IMR-90 (cell line): ENCODE data around the gene COX7A2L. TPM values are rescaled to one million over a fixed set of nuclear protein-coding genes. Genes with fewer than 3 reads are reported as not detected.

Experiments used
- ATAC-seq: fragments of 200-7000 bp; cut with Tn5 transposase; 2 replicates; pipeline ENCODE4 v1.9.1; 2020; ENCODE audit warnings: low read depth, mild to moderate bottlenecking, moderate library complexity
- BruUV-seq: library from RNA; stranded (reverse); fragments of 400-500 nt; replicated peaks from 2 replicates; lab custom pipeline; 2021; lab: Mats Ljungman, UMichigan
- CTCF ChIA-PET: fragments of 300-600 bp; formaldehyde crosslinking; extraction: SDS; loops from one replicate; lab custom pipeline; 2021; ENCODE audit warnings: antibody characterized with exemption; lab: Yijun Ruan, JAX
- POLR2A ChIA-PET: fragments of 300-600 bp; sonication (Branson Sonifier 250); formaldehyde crosslinking; loops from one replicate; lab custom pipeline; 2022; ENCODE audit warnings: antibody characterized with exemption; ENCODE audit not compliant: unreplicated experiment; lab: Charles Lee
- DNase-seq: peaks from one replicate; pipeline ENCODE4 v3.0.0; 2013
- H2AFZ ChIP-seq: replicated peaks from 2 replicates; pipeline ENCODE3; 2013; ENCODE audit warnings: low read length, mild to moderate bottlenecking; ENCODE audit not compliant: poor library complexity
- H2AK5ac ChIP-seq: 2 replicates; pipeline ENCODE4 v1.6.1; 2013; ENCODE audit warnings: low read depth, low read length, inconsistent platforms
- H2AK9ac ChIP-seq: replicated peaks from 2 replicates; pipeline ENCODE3; 2013; ENCODE audit warnings: mild to moderate bottlenecking, low read depth, low read length, moderate library complexity; ENCODE audit not compliant: poor library complexity
- H2BK120ac ChIP-seq: 2 replicates; pipeline ENCODE4 v1.6.1; 2013; ENCODE audit warnings: low read depth, low read length, inconsistent platforms
- H2BK15ac ChIP-seq: 3 replicates; pipeline ENCODE4 v1.6.1; 2013; ENCODE audit warnings: low read depth, low read length, inconsistent platforms
- H2BK20ac ChIP-seq: 2 replicates; pipeline ENCODE4 v1.6.1; 2013; ENCODE audit warnings: low read depth, mild to moderate bottlenecking, inconsistent platforms, low read length, moderate library complexity
- H2BK5ac ChIP-seq: 2 replicates; pipeline ENCODE4 v1.6.1; 2013; ENCODE audit warnings: mild to moderate bottlenecking, low read depth, low read length, inconsistent platforms; ENCODE audit not compliant: poor library complexity, severe bottlenecking
- H3K14ac ChIP-seq: replicated peaks from 2 replicates; pipeline ENCODE4 v1.6.1; 2013; ENCODE audit warnings: low read depth, low read length, inconsistent platforms
- H3K18ac ChIP-seq: 2 replicates; pipeline ENCODE4 v1.6.1; 2013; ENCODE audit warnings: low read depth, low read length, control low read depth
- H3K23ac ChIP-seq: 2 replicates; pipeline ENCODE4 v1.6.1; 2013; ENCODE audit warnings: low read depth, low read length, inconsistent platforms
- H3K27ac ChIP-seq: 2 replicates; pipeline ENCODE4 v1.5.1; 2013; ENCODE audit warnings: mild to moderate bottlenecking, control low read depth, low read length; ENCODE audit not compliant: insufficient read depth
- H3K27me3 ChIP-seq: 2 replicates; pipeline ENCODE4 v1.6.1; 2013; ENCODE audit warnings: low read length; ENCODE audit not compliant: control insufficient read depth, insufficient read depth
- H3K36me3 ChIP-seq: 2 replicates; pipeline ENCODE4 v1.6.1; 2013; ENCODE audit warnings: low read length, mixed read lengths; ENCODE audit not compliant: control insufficient read depth, insufficient read depth
- H3K4ac ChIP-seq: 2 replicates; pipeline ENCODE4 v1.6.1; 2013; ENCODE audit warnings: low read depth, low read length, inconsistent platforms
- H3K4me1 ChIP-seq: 2 replicates; pipeline ENCODE4 v1.6.1; 2013; ENCODE audit warnings: low read length, mixed read lengths; ENCODE audit not compliant: control insufficient read depth, insufficient read depth
- H3K4me2 ChIP-seq: 2 replicates; pipeline ENCODE4 v1.6.1; 2013; ENCODE audit warnings: low read depth, mild to moderate bottlenecking, control low read depth, low read length, moderate library complexity
- H3K4me3 ChIP-seq: 2 replicates; pipeline ENCODE4 v1.5.1; 2013; ENCODE audit warnings: low read depth, mild to moderate bottlenecking, control low read depth, low read length, moderate library complexity; ENCODE audit not compliant: insufficient read depth
- H3K56ac ChIP-seq: 2 replicates; pipeline ENCODE4 v1.6.1; 2013; ENCODE audit warnings: low read length, inconsistent platforms; ENCODE audit not compliant: insufficient read depth; ENCODE audit errors: extremely low read depth
- H3K79me1 ChIP-seq, 2 experiments: 2 replicates each; pipeline ENCODE4 v1.6.1; 2013; ENCODE audit warnings: low read length in 2 of 2, inconsistent platforms in 1 of 2, low read depth in 1 of 2
- H3K9ac ChIP-seq: 2 replicates; pipeline ENCODE4 v1.6.1; 2013; ENCODE audit warnings: low read depth, low read length, control low read depth
- H3K9me1 ChIP-seq: 2 replicates; pipeline ENCODE4 v1.6.1; 2013; ENCODE audit warnings: low read length, inconsistent platforms; ENCODE audit not compliant: insufficient read depth
- H3K9me3 ChIP-seq: 2 replicates; pipeline ENCODE4 v1.6.1; 2013; ENCODE audit warnings: low read length; ENCODE audit not compliant: control insufficient read depth, insufficient read depth
- H4K20me1 ChIP-seq: 2 replicates; pipeline ENCODE4 v1.6.1; 2013; ENCODE audit warnings: low read length, inconsistent platforms; ENCODE audit not compliant: insufficient read depth
- H4K5ac ChIP-seq: 2 replicates; pipeline ENCODE4 v1.6.1; 2013; ENCODE audit warnings: mild to moderate bottlenecking, low read depth, low read length, control low read depth
- H4K8ac ChIP-seq, 2 experiments: 2 replicates each; pipeline ENCODE4 v1.6.1; 2013; ENCODE audit warnings: low read depth in 2 of 2, low read length in 2 of 2, control low read depth in 1 of 2, inconsistent platforms in 1 of 2
- H4K91ac ChIP-seq: 2 replicates; pipeline ENCODE4 v1.6.1; 2013; ENCODE audit warnings: low read depth, low read length, inconsistent platforms; ENCODE audit not compliant: insufficient read depth
- BHLHE40 ChIP-seq: fragments of 150-350 bp; IDR thresholded peaks from 2 replicates; pipeline ENCODE4 v1.6.1; 2016; ENCODE audit warnings: mild to moderate bottlenecking, low read depth, low read length
- CEBPB ChIP-seq: IDR thresholded peaks from 2 replicates; pipeline ENCODE4 v1.6.1; 2012; ENCODE audit warnings: low read depth, low read length, improper control_type of control experiment
- CHD1 ChIP-seq: IDR thresholded peaks from 2 replicates; pipeline ENCODE4 v1.6.1; 2012; ENCODE audit warnings: low read depth, low read length, improper control_type of control experiment
- ELK1 ChIP-seq: fragments of 150-350 bp; IDR thresholded peaks from 2 replicates; pipeline ENCODE4 v1.6.1; 2016; ENCODE audit warnings: low read depth, mild to moderate bottlenecking, low read length, moderate library complexity, borderline replicate concordance
- FOS ChIP-seq: fragments of 150-350 bp; IDR thresholded peaks from 2 replicates; pipeline ENCODE4 v1.6.1; 2016; ENCODE audit warnings: low read depth, low read length
- MAFK ChIP-seq: IDR thresholded peaks from 2 replicates; pipeline ENCODE4 v1.6.1; 2012; ENCODE audit warnings: low read depth, low read length, improper control_type of control experiment
- MXI1 ChIP-seq: IDR thresholded peaks from 2 replicates; pipeline ENCODE4 v1.6.1; 2012; ENCODE audit warnings: low read depth, mild to moderate bottlenecking, low read length, moderate library complexity, borderline replicate concordance
- NFE2L2 ChIP-seq: fragments of 150-350 bp; IDR thresholded peaks from 2 replicates; pipeline ENCODE4 v1.6.1; 2016; ENCODE audit warnings: low read depth, mild to moderate bottlenecking, low read length
- POLR2A ChIP-seq: IDR thresholded peaks from 2 replicates; pipeline ENCODE4 v1.6.1; 2012; ENCODE audit warnings: mild to moderate bottlenecking, low read depth, low read length
- RFX5 ChIP-seq: IDR thresholded peaks from 2 replicates; pipeline ENCODE4 v1.8.0; 2012; ENCODE audit warnings: low read depth, mild to moderate bottlenecking, low read length, moderate library complexity
- SMC3 ChIP-seq: fragments of 150-350 bp; IDR thresholded peaks from 2 replicates; pipeline ENCODE4 v1.6.1; 2016; ENCODE audit warnings: low read depth, mild to moderate bottlenecking, antibody characterized with exemption, low read length, moderate library complexity
- USF2 ChIP-seq: fragments of 150-350 bp; IDR thresholded peaks from 2 replicates; pipeline ENCODE4 v1.6.1; 2017; ENCODE audit warnings: mild to moderate bottlenecking, antibody characterized with exemption, low read length, low read depth
- WGBS, 2 experiments: methylation state at CpG; one replicate each; pipeline versions ENCODE4 v1.1.5 to v1.1.7; 2013; ENCODE audit warnings: missing lambda C conversion rate in 2 of 2; ENCODE audit not compliant: insufficient read length in 1 of 2; ENCODE audit errors: extremely low coverage in 2 of 2; 5-methylcytosine and 5-hydroxymethylcytosine counted together
- dilution Hi-C: fragments of 300-500 bp; cut with HindIII; formaldehyde crosslinking; loops from one replicate; pipeline ENCODE4 v1.14.3; 2018; ENCODE audit warnings: low sequenced_read_pairs; ENCODE audit not compliant: unreplicated experiment
- in situ Hi-C: fragments of 300-500 bp; cut with MboI; formaldehyde crosslinking; loops from 3 replicates; pipeline ENCODE4 v1.14.3; 2019; ENCODE audit warnings: low sequenced_read_pairs, inconsistent platforms, mixed read lengths
- intact Hi-C: fragments of 100-400 bp; cut with micrococcal nuclease; formaldehyde crosslinking; loops from 2 replicates; pipeline ENCODE4 v1.10.0; 2022
- polyA plus RNA-seq, 3 experiments: library from polyadenylated mRNA; depleted of rRNA; stranded (reverse); fragments of >200 nt; gene quantifications; 2 replicates each; pipeline ENCODE4 v1.2.3, GENCODE V29; 2012; ENCODE audit warnings: low replicate concordance in 1 of 3
- total RNA-seq: library from RNA; depleted of rRNA; stranded (reverse); fragments of >200 nt; gene quantifications from 2 replicates; pipeline ENCODE4 v1.2.3, GENCODE V29; 2012
- TF ChIP-seq, protein P1 (sequence below): conservative IDR thresholded peaks from 2 replicates; pipeline ENCODE4 v1.5.1; 2012; ENCODE audit warnings: mild to moderate bottlenecking, low read depth, low read length, improper control_type of control experiment

COX7A2L gene
- total and polyA plus RNA-seq, 2 of the 4 experiments (the other 2 are of a cell fraction) = 123 to 132 TPM

GRCh38 chr2:42348113-42348805, 12.8 kb downstream of the COX7A2L start:
- POLR2A ChIA-PET = no interaction called here
- no peak overlapping the region for H3K4ac ChIP-seq

More at GRCh38 chr2:42348113-42348805, 12.8 kb downstream of the COX7A2L start:
- 100% methylated on average over 4 of the region's 8 CpGs; no CpG with 5 or more reads in 1 of the 2 experiments for WGBS, 2 experiments
- H3K27ac ChIP-seq = no peak overlapping the region
- H2BK120ac ChIP-seq = no peak overlapping the region
- intact Hi-C loops (no loop called here), in situ Hi-C loops (no loop called here), dilution Hi-C loops (no loop called here)
- H2BK20ac ChIP-seq = no peak overlapping the region
- H4K5ac ChIP-seq = no peak overlapping the region
- BruUV-seq = no TSS peak
- H3K27me3 ChIP-seq = no peaks in the 10 kb centered on the region
- H2AK9ac ChIP-seq = no peak overlapping the region
- H3K9ac ChIP-seq = no peak overlapping the region
- peaks cover 12% of the 10 kb centered on the region; the same call in 1 of the 2 replicates for H4K20me1 ChIP-seq
- no peak overlapping the region for H2BK15ac ChIP-seq
- ATAC-seq (no peak), DNase-seq (no peak)
- H3K23ac ChIP-seq = no peak overlapping the region
- no peak overlapping the region for H2BK5ac ChIP-seq
- no peak overlapping the region for H3K14ac ChIP-seq
- H3K9me3 ChIP-seq = no peaks in the 10 kb centered on the region
- no peak overlapping the region for H4K91ac ChIP-seq
- H3K9me1 ChIP-seq = peaks cover 15% of the 10 kb centered on the region; the same call in 1 of the 2 replicates
- peaks cover 26 to 63% of the 10 kb centered on the region in 2 experiments; a peak in 3 of 4 replicates for H3K79me1 ChIP-seq
- no peaks in the 10 kb centered on the region for H3K4me1 ChIP-seq
- no peak overlapping the region for H3K18ac ChIP-seq
- no peak overlapping the region for H4K8ac ChIP-seq
- H2AFZ ChIP-seq = no peak overlapping the region
- H3K4me2 ChIP-seq = no peak overlapping the region
- no peak overlapping the region for H3K4me3 ChIP-seq
- CTCF ChIA-PET = no interaction called here
- H2AK5ac ChIP-seq = no peak overlapping the region
- H3K56ac ChIP-seq = no peak overlapping the region
- no peak for TF ChIP-seq POLR2A
- TF ChIP-seq BHLHE40 = no peak
- TF ChIP-seq MAFK = no peak
- no peak for TF ChIP-seq SMC3
- no peak for TF ChIP-seq FOS
- TF ChIP-seq RFX5 = no peak
- TF ChIP-seq, protein P1, sequence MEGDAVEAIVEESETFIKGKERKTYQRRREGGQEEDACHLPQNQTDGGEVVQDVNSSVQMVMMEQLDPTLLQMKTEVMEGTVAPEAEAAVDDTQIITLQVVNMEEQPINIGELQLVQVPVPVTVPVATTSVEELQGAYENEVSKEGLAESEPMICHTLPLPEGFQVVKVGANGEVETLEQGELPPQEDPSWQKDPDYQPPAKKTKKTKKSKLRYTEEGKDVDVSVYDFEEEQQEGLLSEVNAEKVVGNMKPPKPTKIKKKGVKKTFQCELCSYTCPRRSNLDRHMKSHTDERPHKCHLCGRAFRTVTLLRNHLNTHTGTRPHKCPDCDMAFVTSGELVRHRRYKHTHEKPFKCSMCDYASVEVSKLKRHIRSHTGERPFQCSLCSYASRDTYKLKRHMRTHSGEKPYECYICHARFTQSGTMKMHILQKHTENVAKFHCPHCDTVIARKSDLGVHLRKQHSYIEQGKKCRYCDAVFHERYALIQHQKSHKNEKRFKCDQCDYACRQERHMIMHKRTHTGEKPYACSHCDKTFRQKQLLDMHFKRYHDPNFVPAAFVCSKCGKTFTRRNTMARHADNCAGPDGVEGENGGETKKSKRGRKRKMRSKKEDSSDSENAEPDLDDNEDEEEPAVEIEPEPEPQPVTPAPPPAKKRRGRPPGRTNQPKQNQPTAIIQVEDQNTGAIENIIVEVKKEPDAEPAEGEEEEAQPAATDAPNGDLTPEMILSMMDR = no peak
- no peak for TF ChIP-seq USF2
- TF ChIP-seq NFE2L2 = no peak
- TF ChIP-seq CEBPB = no peak
- no peak for TF ChIP-seq ELK1
- no peak for TF ChIP-seq CHD1
- no peak for TF ChIP-seq MXI1
- H3K36me3 ChIP-seq = peaks cover 12% of the 10 kb centered on the region
